Activated CD8-positive, alpha-beta memory T cell treated with anti-CD3 and anti-CD28 coated beads, Interleukin-2, amount 10 ng/mL, durations not matched to agents 7 days and 5 days (primary cell): ENCODE results near the gene PLD2. TPM values are rescaled to one million over a fixed set of nuclear protein-coding genes. Genes with fewer than 3 reads are reported as not detected.

ENCODE experiments used
- ATAC-seq: fragments of 150-1000 bp; cut with Tn5 transposase; one replicate; pipeline ENCODE4 v1.10.0; 2021; ENCODE audit warnings: moderate library complexity
- CTCF ChIA-PET: fragments of 350-600 bp; sonication (Branson Sonifier 250); formaldehyde crosslinking; loops from one replicate; lab custom pipeline; 2021; ENCODE audit warnings: antibody characterized with exemption; lab: Charles Lee
- DNase-seq: peaks from one replicate; pipeline ENCODE4 v3.0.0-alpha.2; 2020
- H3K27ac Mint-ChIP-seq: one replicate; pipeline ENCODE4 v1.8.0; 2021; ENCODE audit warnings: mild to moderate bottlenecking, mixed read lengths
- H3K27me3 Mint-ChIP-seq: one replicate; pipeline ENCODE4 v1.8.0; 2021; ENCODE audit warnings: mixed read lengths
- H3K36me3 Mint-ChIP-seq: one replicate; pipeline ENCODE4 v1.8.0; 2021; ENCODE audit warnings: mild to moderate bottlenecking, mixed read lengths
- H3K4me1 Mint-ChIP-seq: one replicate; pipeline ENCODE4 v1.8.0; 2021; ENCODE audit warnings: mixed read lengths
- H3K4me3 Mint-ChIP-seq: one replicate; pipeline ENCODE4 v1.8.0; 2021; ENCODE audit warnings: mild to moderate bottlenecking, moderate library complexity, mixed read lengths
- H3K9me3 Mint-ChIP-seq: one replicate; pipeline ENCODE4 v1.8.0; 2022; ENCODE audit warnings: low read depth, mixed read lengths
- total RNA-seq, 2 experiments: library from RNA; stranded (reverse); gene quantifications; one replicate each; pipeline ENCODE4 v1.2.3, GENCODE V29; 2021

The PLD2 gene, protein sequence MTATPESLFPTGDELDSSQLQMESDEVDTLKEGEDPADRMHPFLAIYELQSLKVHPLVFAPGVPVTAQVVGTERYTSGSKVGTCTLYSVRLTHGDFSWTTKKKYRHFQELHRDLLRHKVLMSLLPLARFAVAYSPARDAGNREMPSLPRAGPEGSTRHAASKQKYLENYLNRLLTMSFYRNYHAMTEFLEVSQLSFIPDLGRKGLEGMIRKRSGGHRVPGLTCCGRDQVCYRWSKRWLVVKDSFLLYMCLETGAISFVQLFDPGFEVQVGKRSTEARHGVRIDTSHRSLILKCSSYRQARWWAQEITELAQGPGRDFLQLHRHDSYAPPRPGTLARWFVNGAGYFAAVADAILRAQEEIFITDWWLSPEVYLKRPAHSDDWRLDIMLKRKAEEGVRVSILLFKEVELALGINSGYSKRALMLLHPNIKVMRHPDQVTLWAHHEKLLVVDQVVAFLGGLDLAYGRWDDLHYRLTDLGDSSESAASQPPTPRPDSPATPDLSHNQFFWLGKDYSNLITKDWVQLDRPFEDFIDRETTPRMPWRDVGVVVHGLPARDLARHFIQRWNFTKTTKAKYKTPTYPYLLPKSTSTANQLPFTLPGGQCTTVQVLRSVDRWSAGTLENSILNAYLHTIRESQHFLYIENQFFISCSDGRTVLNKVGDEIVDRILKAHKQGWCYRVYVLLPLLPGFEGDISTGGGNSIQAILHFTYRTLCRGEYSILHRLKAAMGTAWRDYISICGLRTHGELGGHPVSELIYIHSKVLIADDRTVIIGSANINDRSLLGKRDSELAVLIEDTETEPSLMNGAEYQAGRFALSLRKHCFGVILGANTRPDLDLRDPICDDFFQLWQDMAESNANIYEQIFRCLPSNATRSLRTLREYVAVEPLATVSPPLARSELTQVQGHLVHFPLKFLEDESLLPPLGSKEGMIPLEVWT
- 10 to 100 TPM; 11.7 to 14.5 TPM for total RNA-seq

DNA sequence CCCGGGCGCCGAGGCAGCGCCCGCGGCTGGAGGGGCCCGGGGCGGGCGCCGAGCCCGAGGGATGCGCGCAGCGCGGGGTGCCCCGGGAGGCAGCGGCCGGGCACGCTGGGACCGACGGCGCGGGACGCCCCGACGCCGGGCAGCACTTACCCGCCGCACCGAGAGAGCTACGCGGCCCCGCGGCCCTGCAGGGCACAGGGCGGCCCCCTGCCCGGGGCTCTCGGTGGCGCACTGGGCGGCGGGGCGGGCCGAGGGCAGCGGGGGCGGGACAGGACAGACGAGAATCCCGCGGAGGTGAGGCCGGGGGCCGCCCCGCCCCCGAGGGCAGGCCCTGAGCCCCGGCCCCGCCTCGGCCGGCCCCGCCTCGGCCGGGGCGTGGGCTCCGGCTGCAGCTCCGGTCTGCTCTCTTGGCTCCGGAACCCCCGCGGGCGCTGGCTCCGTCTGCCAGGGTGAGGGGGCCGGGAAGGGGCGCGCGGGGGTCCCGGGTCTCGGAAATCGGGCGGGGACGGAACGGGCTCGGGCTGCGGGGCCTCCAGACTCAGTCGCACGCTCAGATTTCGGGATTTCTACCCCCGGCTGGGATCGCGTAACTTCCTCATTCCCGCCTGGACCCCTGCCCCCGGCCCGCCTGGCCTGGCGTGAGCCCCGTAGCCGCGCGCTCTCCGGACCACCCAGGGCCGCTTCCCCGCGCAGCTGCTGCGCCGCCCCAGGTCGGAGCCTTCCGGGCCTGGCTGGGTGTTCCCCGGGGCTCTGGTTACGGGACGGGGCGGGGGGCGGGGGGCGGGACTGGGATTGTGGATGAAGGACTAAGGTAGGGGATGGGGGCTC lies at the start of gene PLD2:
PLD2 (plus strand) TSS at position 376 of the 828 bp plus-strand sequence. CDS start 621 bp downstream, outside the sequence.
- H3K27ac Mint-ChIP-seq = no peak within 1 kb of the TSS
- no peaks in the 10 kb centered on the region for H3K9me3 Mint-ChIP-seq
- H3K4me1 Mint-ChIP-seq = peaks cover 13% of the 10 kb centered on the region
- H3K27me3 Mint-ChIP-seq = no peaks in the 10 kb centered on the region
- DNase-seq (peak; percentile 89), ATAC-seq (peak; percentile 99)
- CTCF ChIA-PET = interaction anchor here (0.9 to 3.5 kb wide), 7 partner anchors 11 to 97 kb away, joined by 3 to 29 read pairs (median 4); partner anchors contain the start of genes ARRB2, GLTPD2, MINK1 and PSMB6
- H3K4me3 Mint-ChIP-seq = peak within 1 kb of the TSS; percentile 69
- peaks cover 3% of the 10 kb centered on the region for H3K36me3 Mint-ChIP-seq

DNA sequence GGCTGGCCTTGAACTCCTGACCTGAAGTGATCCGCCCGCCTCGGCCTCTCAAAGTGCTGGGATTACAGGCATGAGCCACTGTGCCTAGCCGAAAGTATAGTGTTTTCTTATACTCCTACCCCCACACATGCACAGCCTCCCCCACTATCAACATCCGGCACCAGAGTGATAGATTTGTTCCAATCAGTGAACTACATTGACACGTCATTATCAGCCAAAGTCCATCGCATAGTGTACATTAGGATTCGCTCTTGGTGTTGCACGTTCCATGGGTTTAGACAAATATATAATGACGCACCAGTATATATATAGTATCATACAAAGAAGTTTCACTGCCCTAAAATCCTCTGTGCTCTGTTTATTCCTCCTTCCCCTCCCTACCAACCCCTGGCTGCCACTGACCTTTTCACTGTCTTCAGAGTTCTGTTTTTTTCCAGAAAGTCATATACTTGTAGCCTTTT lies 47.1 kb upstream of the PLD2 start:
- Mint-ChIP-seq H3K4me3 (no peak overlapping the region), H3K36me3 (no peaks in the 10 kb centered on the region), H3K9me3 (no peaks in the 10 kb centered on the region), H3K27ac (no peak overlapping the region), H3K27me3 (peaks cover 35% of the 10 kb centered on the region), H3K4me1 (no peaks in the 10 kb centered on the region)
- DNase-seq (no peak), ATAC-seq (no peak)
- CTCF ChIA-PET = no interaction called here

DNA sequence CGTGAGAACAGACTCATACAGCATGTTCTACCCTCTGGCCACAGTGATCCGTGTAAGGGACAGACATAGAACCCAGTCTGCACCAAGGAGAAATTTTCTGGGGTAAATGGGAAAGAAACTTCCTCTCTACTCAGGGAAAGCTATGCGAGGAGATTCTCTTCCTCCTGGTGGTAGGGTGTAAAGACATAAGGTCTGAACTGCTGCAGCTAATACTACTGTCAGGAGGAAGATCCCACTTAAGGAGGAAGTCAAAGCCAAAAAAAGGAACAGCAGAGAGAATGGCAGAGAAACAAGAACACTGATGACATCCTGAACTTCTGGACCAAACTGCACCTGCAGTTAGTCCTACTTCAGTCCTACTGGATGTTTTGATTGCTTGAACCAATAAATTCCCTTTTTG lies 42.4 kb upstream of the PLD2 start:
- CTCF ChIA-PET = no interaction called here
- DNase-seq (no peak), ATAC-seq (no peak)
- Mint-ChIP-seq H3K36me3 (no peaks in the 10 kb centered on the region), H3K9me3 (no peaks in the 10 kb centered on the region), H3K27me3 (peaks cover 19% of the 10 kb centered on the region), H3K27ac (no peak overlapping the region), H3K4me3 (no peak overlapping the region), H3K4me1 (no peaks in the 10 kb centered on the region)

DNA sequence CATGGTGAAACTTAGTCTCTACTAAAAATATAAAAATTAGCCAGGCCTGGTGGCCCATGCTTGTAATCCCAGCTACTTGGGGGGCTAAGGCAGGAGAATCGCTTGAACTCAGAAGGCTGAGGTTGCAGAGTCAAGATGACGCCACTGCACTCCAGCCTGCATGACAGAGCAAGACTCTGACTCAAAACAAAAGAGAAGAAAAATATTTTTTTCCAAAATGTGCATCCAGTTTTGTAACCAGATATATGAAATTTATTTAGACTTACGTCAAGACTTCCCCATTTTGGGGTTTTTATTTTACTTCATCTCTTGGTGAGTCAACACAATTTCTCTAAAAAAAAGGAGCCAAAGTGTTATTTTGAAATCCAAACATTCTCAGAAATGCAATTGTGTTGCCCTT lies 40.8 kb upstream of the PLD2 start:
- Mint-ChIP-seq H3K36me3 (no peaks in the 10 kb centered on the region), H3K9me3 (no peaks in the 10 kb centered on the region), H3K4me3 (no peak overlapping the region), H3K27ac (no peak overlapping the region), H3K27me3 (peaks cover 16% of the 10 kb centered on the region), H3K4me1 (peaks cover 7% of the 10 kb centered on the region)
- CTCF ChIA-PET = no interaction called here
- no peak for DNase-seq
- no peak for ATAC-seq

DNA sequence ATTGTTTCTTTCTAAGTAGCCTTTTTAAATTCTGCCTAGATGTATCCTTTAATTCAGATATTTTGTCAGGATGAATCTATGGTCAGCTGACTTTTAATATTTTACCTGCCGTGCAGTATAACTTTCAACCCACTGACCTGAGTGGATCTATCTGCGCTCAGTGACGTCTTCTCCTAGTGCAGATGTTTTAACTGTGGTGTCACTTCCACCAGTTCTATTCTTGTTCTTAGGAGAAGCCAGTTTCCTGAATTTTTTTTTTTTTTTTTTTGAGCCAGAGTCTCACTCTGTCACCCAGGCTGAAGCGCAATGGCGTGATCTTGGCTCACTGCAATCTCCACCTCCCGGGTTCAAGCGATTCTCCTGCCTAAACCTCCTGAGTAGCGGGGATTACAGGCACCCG lies 40.2 kb upstream of the PLD2 start:
- CTCF ChIA-PET = no interaction called here
- H3K27me3 Mint-ChIP-seq = peaks cover 16% of the 10 kb centered on the region
- no peaks in the 10 kb centered on the region for H3K36me3 Mint-ChIP-seq

DNA sequence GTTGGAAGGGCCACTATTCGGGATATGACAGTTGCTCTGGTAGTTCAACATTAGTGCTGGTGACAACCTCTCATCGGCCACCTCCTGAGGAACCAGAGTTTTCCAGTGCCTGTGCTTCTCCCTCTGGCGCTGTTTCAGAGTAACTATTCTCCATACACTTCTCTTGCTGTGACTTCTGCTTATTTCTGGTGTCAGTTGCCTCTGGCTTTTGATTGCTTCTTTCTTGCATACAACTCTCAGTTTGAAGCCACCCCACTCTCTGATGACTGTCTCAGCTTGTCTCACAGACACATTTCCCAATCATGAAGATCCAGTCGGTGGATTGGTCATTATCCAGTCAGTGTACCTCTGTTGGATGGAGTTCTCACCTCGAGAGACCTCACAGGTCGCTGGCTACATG lies 38.7 kb upstream of the PLD2 start:
- H3K4me1 Mint-ChIP-seq = peaks cover 16% of the 10 kb centered on the region
- DNase-seq = no peak
- no peak overlapping the region for H3K4me3 Mint-ChIP-seq
- H3K36me3 Mint-ChIP-seq = no peaks in the 10 kb centered on the region
- H3K27me3 Mint-ChIP-seq = peaks cover 25% of the 10 kb centered on the region
- no peaks in the 10 kb centered on the region for H3K9me3 Mint-ChIP-seq
- CTCF ChIA-PET = no interaction called here
- H3K27ac Mint-ChIP-seq = no peak overlapping the region
- ATAC-seq = no peak

More for the DNA sequence above, 40.2 kb upstream of the PLD2 start:
- Mint-ChIP-seq H3K9me3 (no peaks in the 10 kb centered on the region), H3K4me1 (peaks cover 12% of the 10 kb centered on the region), H3K4me3 (no peak overlapping the region), H3K27ac (no peak overlapping the region)
- DNase-seq (no peak), ATAC-seq (no peak)

DNA sequence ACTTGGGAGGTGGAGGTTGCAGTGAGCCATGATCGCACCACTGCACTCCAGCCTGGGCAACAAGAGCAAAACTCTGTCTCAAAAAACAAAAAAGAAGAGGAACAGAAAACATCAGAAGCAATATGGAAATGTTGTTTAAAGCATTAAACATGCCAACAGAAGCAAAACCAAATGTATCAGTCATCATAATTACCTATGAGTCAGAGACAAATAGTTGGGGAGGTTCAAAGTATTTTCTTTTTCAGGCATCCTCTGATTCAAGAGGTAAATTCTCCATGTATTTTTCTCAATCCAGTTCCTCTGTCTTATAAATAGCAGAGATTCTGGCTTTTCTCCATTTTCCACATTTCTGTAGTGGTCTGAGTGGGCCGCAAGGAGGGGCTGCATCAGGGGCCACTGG lies 37.3 kb upstream of the PLD2 start:
- Mint-ChIP-seq H3K27me3 (peaks cover 25% of the 10 kb centered on the region), H3K4me1 (peaks cover 16% of the 10 kb centered on the region), H3K36me3 (no peaks in the 10 kb centered on the region), H3K27ac (no peak overlapping the region), H3K9me3 (no peaks in the 10 kb centered on the region), H3K4me3 (no peak overlapping the region)
- CTCF ChIA-PET = interaction anchor here (1.3 kb wide), 1 partner anchor 20 kb away, joined by 6 read pairs; no protein-coding TSS in a partner anchor
- DNase-seq (no peak), ATAC-seq (no peak)

DNA sequence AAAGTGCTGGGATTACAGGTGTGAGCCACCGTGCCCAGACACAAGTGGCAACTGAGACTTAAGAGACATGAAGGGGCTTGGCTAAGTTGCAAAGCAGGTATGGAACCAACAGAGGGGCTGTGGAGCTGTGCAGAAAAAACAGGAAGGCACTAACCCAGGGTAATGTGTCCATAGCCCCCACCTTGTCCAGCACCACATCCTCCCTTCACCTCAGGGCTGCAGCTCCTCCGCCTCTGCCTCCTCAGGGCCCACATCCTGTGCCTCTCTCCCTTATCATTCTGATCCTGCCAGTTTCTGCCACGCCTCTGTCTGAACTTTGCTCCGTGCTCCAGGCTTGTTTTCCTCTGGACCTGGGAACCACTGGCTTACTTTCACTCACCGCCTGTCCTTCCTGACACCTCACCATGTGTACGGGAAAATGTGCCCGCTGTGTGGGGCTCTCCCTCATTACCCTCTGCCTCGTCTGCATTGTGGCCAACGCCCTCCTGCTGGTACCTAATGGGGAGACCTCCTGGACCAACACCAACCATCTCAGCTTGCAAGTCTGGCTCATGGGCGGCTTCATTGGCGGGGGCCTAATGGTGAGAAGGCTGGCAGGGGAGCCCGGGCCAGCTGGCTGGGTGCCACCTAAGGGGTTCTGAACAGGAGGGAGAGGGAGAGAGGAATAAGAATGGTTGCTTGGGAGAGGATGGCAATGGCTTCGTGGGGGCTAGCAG lies 35.3 kb upstream of the PLD2 start, which contains the start of gene TM4SF5:
TM4SF5 (plus strand) TSS at position 368 of the 716 bp plus-strand sequence; CDS start at position 405, 37 bp downstream.
- Mint-ChIP-seq H3K27me3 (peaks cover 20% of the 10 kb centered on the region), H3K9me3 (no peaks in the 10 kb centered on the region), H3K4me1 (peaks cover 16% of the 10 kb centered on the region), H3K4me3 (peak within 1 kb of the TSS; percentile 3), H3K36me3 (no peaks in the 10 kb centered on the region), H3K27ac (peak within 1 kb of the TSS; percentile 25)
- DNase-seq (peak; percentile 83), ATAC-seq (peak; percentile 92)
- CTCF ChIA-PET = interaction anchor here (0.9 to 4.5 kb wide), 6 partner anchors 11 to 131 kb away, joined by 3 to 33 read pairs (median 4); partner anchors contain the start of genes CHRNE and GLTPD2

DNA sequence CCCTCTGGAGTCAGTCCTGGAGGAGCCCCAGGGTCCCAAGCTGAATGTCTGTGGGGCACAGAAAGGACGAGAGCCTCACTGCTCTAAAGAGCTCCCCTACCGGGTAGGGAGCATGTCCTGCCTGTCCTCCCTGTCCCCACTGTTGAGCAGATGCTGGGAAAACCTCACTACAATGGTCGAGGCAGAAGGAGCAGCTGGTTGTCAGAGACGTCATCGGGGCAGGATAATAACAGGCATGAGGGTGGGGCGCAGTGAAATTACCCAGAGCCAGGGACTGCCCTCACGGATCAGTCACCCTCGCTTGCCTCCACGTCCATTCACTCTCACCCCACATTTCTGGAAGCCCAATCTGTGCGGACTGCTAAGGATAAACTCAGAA lies 34.7 kb upstream of the PLD2 start:
- ATAC-seq (no peak), DNase-seq (no peak)
- peaks cover 16% of the 10 kb centered on the region for H3K4me1 Mint-ChIP-seq
- no peak overlapping the region for H3K27ac Mint-ChIP-seq
- no peaks in the 10 kb centered on the region for H3K36me3 Mint-ChIP-seq
- CTCF ChIA-PET = interaction anchor here (1.0 to 4.5 kb wide), 4 partner anchors 11 to 109 kb away, joined by 3 to 33 read pairs (median 6); partner anchors contain the start of gene GLTPD2
- H3K9me3 Mint-ChIP-seq = no peaks in the 10 kb centered on the region
- H3K27me3 Mint-ChIP-seq = peaks cover 20% of the 10 kb centered on the region
- H3K4me3 Mint-ChIP-seq = no peak overlapping the region

DNA sequence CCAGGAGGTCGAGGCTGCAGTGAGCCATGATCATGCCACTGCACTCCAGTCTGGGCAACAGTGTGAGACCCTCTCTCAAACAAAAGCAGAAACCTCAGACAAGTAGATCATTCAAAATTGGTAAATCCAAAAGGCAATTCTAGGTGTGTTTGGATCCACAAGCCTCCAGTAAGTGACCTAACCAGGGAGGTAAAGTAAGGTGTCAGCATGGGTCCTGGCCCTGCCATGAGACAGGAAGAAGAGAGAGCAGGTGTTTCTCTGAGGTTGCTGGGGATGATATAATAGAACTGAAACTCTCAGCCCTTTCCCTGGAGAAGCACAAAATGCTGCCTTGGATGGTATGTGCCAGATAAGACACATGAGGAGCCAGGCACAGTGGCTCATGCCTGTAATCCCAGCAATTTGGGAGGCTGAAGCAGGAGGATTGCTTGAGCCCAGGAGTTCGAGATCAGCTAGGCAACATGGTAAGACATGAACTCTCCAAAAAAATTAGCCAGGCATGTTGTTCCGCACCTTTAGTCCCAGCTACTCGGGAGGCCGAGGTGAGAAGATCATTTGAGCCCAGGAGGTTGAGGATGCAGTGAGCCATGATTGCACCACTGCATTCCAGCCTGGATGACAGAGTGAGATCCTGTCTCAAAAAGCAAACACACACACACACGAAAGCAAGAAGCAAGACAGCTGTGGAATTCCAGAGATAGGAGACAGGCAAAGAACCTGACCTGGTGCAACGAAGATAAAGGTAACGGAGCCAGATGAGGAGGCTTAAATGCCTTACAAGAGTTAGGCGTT lies 28.8 kb upstream of the PLD2 start:
- Mint-ChIP-seq H3K27ac (no peak overlapping the region), H3K27me3 (peaks cover 42% of the 10 kb centered on the region), H3K36me3 (no peaks in the 10 kb centered on the region), H3K9me3 (no peaks in the 10 kb centered on the region), H3K4me1 (no peaks in the 10 kb centered on the region), H3K4me3 (no peak overlapping the region)
- CTCF ChIA-PET = interaction anchor here (1.1 kb wide), 1 partner anchor 12 kb away, joined by 6 read pairs; no protein-coding TSS in a partner anchor
- DNase-seq (no peak), ATAC-seq (no peak)

DNA sequence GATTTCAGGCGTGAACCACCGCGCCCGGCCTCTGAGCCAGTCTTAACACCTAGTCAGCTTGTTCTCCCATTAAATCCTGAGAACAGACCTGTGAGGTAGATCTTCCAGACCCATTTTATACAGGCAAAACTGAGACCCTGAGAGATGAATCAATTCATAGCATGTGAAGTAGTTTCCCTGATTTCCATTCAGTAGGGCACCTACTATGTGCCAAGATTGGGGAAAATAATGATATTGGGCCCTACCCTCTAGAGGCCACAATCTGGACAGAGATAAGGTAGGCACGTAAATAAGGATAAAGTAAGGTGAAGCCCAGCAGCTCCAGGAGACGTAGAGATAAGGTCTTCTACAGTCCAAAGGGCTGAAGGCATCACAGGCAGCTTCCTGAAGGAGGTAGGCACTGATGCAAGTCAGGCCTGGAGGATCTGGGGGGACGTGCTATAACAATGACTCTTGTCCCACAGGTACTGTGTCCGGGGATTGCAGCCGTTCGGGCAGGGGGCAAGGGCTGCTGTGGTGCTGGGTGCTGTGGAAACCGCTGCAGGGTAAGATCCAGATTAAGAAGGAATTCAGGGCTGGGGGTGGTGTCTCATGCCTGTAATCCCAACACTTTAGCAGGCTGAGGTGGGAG lies 26.5 kb upstream of the PLD2 start:
- CTCF ChIA-PET = interaction anchor here (0.7 to 2.6 kb wide), 5 partner anchors 8 to 39 kb away, joined by 3 to 18 read pairs (median 3); partner anchors contain the start of gene GLTPD2
- Mint-ChIP-seq H3K27ac (no peak overlapping the region), H3K4me1 (peaks cover 5% of the 10 kb centered on the region), H3K36me3 (no peaks in the 10 kb centered on the region), H3K4me3 (no peak overlapping the region), H3K9me3 (no peaks in the 10 kb centered on the region), H3K27me3 (peaks cover 56% of the 10 kb centered on the region)
- ATAC-seq (no peak), DNase-seq (no peak)
